Measurements from ENCODE around the gene TFRC. TPM values are rescaled to one million over a fixed set of nuclear protein-coding genes. Genes with fewer than 3 reads are reported as not detected.

TFRC gene
- total RNA-seq, result 100 to 1,000 TPM in 5 of 6 donors, 10 to 100 TPM in 1; 66.0 to 323 (median 234) TPM

DNA sequence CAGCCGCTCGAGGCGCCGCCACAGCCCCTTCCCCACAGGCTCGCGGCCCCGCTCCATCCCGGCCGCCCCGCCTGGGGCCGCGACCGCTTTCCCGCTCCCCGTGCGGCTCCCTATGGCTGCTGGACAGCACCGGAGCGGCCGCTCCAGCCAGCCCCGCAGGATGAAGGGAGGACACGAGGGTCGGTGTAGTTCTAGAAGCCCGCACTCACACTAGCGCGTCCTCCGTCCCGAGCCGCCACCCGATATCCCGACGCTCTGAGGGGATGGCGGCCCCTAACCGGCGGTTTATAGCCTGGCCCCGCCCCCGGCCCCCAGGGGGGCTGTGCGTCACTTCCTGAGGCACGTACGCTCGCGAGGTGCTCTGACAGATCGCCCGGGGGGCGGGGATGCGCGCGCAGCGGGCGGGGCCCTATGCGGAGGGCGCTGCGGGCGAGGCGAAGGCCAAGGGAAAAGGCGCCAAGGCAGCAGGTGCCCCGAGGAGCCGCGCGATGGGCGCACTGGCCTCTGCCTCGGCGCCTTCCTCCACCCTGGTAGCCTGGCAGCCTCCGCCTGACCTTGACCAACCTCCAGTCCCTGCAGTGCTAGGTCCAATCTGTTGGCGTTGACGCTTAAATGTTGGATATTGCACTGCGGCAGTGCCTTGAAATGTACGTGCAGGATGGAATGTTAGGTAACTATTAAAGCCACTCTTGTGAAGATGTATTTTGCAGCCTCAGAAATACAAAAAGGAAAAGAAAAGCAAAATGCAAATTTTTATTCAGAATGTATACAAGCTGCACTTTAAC is at the start of gene TFRC:
TFRC (minus strand) TSS at position 257 of the 785 bp plus-strand sequence. CDS start 4,991 bp downstream, outside the sequence.
- Histone ChIP-seq H3K9me3 (no peaks in the 10 kb centered on the region), H3K27me3 (no peaks in the 10 kb centered on the region), H3K27ac (peak within 1 kb of the TSS; percentile 89 to 95 (median 91)), H3K4me3 (peak within 1 kb of the TSS; percentile 69 to 99 (median 82)), H3K36me3 (peaks cover 0 to under 1% (median 0%) of the 10 kb centered on the region in 4 donors), H3K4me1 (peaks cover 12 to 25% (median 14%) of the 10 kb centered on the region in 4 donors)
- DNase-seq (peak; percentile 96 to 100), ATAC-seq (ENCODE audit: low FRiP score in 2 of 2) (peak; percentile 97 to 99)
- 0 to 1% methylated on average over 22 to 54 of the region's 67 CpGs for WGBS, 2 donors
- TF ChIP-seq POLR2A (IDR thresholded peaks at IDR 0.05) (peak in 3 of 4 donors; percentile 94 to 99 (median 95)), EP300 (IDR thresholded peaks at IDR 0.05) (peak in 2 of 4 donors; percentile 19 to 60), POLR2AphosphoS5 (IDR thresholded peaks at IDR 0.05) (peak; percentile 95 to 98)
- TF ChIP-seq, protein P1, sequence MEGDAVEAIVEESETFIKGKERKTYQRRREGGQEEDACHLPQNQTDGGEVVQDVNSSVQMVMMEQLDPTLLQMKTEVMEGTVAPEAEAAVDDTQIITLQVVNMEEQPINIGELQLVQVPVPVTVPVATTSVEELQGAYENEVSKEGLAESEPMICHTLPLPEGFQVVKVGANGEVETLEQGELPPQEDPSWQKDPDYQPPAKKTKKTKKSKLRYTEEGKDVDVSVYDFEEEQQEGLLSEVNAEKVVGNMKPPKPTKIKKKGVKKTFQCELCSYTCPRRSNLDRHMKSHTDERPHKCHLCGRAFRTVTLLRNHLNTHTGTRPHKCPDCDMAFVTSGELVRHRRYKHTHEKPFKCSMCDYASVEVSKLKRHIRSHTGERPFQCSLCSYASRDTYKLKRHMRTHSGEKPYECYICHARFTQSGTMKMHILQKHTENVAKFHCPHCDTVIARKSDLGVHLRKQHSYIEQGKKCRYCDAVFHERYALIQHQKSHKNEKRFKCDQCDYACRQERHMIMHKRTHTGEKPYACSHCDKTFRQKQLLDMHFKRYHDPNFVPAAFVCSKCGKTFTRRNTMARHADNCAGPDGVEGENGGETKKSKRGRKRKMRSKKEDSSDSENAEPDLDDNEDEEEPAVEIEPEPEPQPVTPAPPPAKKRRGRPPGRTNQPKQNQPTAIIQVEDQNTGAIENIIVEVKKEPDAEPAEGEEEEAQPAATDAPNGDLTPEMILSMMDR (IDR thresholded peaks at IDR 0.05), result peak in 2 of 6 experiments; percentile 11 to 21

DNA sequence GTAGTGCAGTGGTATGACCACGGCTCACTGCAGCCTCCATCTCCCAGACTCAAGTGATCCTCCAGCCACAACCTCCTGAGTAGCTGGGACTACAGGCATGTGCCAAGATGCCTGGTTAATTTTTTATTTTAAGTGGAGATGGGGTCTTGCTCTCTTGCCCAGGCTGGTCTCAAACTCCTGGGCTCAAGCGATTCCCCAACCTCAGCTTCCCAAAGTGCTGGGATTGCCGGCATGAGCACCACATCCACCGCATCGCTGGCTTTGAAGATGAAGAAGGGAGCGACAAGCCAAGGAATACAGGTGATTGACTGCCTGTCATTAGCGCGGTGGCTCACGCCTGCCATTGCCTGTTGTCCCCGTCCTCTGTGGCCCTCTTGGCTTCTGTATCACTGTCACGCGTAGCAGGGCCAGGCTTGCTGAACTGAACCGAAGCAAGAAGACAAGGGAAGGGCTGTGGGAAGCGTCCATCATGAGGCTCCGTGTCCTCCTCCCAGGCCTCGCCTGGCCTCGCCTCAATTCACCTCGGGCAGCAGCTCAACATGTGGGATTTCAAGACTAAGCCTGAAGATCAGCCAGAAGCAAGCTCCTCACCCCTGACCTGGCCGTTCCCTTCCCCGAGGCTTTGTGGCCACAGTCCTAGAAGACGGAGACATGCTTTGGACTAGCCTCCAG is 46.4 kb upstream of the TFRC start:
- ATAC-seq (ENCODE audit: low FRiP score in 2 of 2) (no peak), DNase-seq (no peak)
- no peak overlapping the region for H3K4me3 ChIP-seq
- H3K36me3 ChIP-seq, result no peaks in the 10 kb centered on the region
- no peaks in the 10 kb centered on the region for H3K27me3 ChIP-seq
- WGBS, 2 donors, result 96 to 97% methylated on average over 19 to 21 of the region's 21 CpGs
- H3K27ac ChIP-seq, result no peak overlapping the region
- peaks cover 0 to 9% (median 5%) of the 10 kb centered on the region in 4 donors for H3K4me1 ChIP-seq
- no peaks in the 10 kb centered on the region for H3K9me3 ChIP-seq
- TF ChIP-seq POLR2AphosphoS5 (IDR thresholded peaks at IDR 0.05), result no peak
- TF ChIP-seq, protein P1 (IDR thresholded peaks at IDR 0.05), result no peak
- TF ChIP-seq POLR2A (IDR thresholded peaks at IDR 0.05), result no peak
- no peak for TF ChIP-seq EP300 (IDR thresholded peaks at IDR 0.05)

DNA sequence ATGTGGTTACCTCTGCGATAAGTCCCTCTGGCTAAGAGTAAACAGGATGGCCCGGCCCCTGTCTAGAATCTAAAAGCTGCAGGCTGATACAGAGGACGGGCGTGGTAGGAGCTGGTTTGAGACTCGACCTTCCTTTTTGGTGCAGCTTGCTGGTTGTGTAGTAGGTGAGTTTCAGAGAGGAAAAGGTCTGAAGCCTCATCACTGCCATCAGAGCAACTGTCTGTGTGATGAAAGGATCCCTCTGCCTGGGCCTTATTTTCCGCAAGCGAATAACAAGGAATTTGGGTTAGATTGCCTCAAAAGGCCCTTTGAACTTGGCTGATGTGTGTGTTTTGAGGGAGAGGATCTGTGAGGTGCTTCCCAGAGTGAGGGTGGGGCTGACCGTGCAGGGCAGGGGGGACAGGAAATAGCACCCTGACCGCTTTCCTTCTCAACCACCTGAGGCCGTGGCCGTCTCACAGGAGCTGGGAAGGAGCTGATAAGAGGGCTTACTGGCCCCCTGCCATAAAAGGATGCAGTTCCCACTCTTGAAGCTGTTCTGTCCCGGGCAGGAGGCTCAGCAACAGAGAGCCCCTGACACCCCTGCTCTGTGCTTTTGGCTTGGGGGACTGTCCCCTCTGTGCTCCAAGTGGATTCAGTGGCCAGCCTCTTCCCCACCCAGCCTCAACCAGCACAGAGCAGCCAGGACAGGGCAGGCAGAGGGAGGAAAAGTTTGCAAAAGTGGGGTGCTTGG is 45.6 kb upstream of the TFRC start:
- 22 to 32% methylated on average over 8 to 12 of the region's 12 CpGs for WGBS, 2 donors
- DNase-seq (no peak), ATAC-seq (ENCODE audit: low FRiP score in 2 of 2) (no peak)
- Histone ChIP-seq H3K9me3 (no peaks in the 10 kb centered on the region), H3K27ac (no peak overlapping the region), H3K4me3 (no peak overlapping the region), H3K27me3 (no peaks in the 10 kb centered on the region), H3K36me3 (no peaks in the 10 kb centered on the region), H3K4me1 (peaks cover 0 to 9% (median 5%) of the 10 kb centered on the region in 4 donors)
- TF ChIP-seq POLR2A (IDR thresholded peaks at IDR 0.05) (no peak), EP300 (IDR thresholded peaks at IDR 0.05) (no peak), POLR2AphosphoS5 (IDR thresholded peaks at IDR 0.05) (no peak)
- TF ChIP-seq, protein P1 (IDR thresholded peaks at IDR 0.05), result no peak

DNA sequence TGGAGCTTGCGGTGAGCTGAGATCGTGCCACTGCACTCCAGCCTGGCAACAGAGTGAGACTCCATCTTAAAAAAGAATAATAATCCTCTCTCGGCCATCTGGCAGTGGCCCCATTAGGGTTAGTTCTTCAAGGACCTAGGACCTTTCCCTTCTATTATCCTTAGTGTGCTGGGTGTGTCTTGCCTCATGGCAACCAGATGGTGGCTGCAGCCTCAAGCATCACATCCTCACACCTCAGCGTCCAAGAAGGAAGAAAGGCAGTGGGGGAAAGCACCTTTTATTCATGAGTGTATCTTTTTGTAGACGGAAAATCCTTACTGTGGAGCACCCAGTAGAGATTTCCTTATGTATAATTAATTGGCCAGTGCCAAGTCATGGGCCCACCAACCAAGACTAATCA is 42.7 kb upstream of the TFRC start:
- ATAC-seq (ENCODE audit: low FRiP score in 2 of 2) (no peak), DNase-seq (no peak)
- no peak for TF ChIP-seq POLR2AphosphoS5 (IDR thresholded peaks at IDR 0.05)
- no peak for TF ChIP-seq POLR2A (IDR thresholded peaks at IDR 0.05)
- TF ChIP-seq, protein P1 (IDR thresholded peaks at IDR 0.05), result no peak
- TF ChIP-seq EP300 (IDR thresholded peaks at IDR 0.05), result no peak
- no peaks in the 10 kb centered on the region for H3K9me3 ChIP-seq
- no peaks in the 10 kb centered on the region for H3K27me3 ChIP-seq
- H3K4me3 ChIP-seq, result no peak overlapping the region
- peaks cover 5 to 24% (median 14%) of the 10 kb centered on the region in 4 donors for H3K4me1 ChIP-seq
- no peak overlapping the region for H3K27ac ChIP-seq
- 95 to 98% methylated on average over 5 of the region's 5 CpGs for WGBS, 2 donors
- no peaks in the 10 kb centered on the region for H3K36me3 ChIP-seq

Measured in upper lobe of left lung (tissue), 6 donors.